Cerebellar nuclear complex (tissue), 1 donor: ENCODE results near the gene DCTN4.
"Not testable (repeated sequence)": the region's sequence is repeated elsewhere in the genome, so short reads cannot be mapped to it uniquely, and the experiment has no call there.

ENCODE experiments used
- DNase-seq, 2 experiments: peaks; one replicate each; lab custom pipeline; 2025; lab: John Stamatoyannopoulos, UW

DCTN4 gene

GRCh38 chr5:150778517-150779396 is 19.9 kb upstream of the DCTN4 start, which contains the start of gene SMIM3:
SMIM3 (plus strand) TSS chr5:150778757; CDS start chr5:150795441, 16,684 bp downstream.
- no peak for DNase-seq

- no peak for DNase-seq
Measured at GRCh38 chr5:150778088-150778516, 19.3 kb upstream of the DCTN4 start.

GRCh38 chr5:150777685-150778084 is 18.9 kb upstream of the DCTN4 start:
- no peak for DNase-seq

- no peak for DNase-seq
Measured at GRCh38 chr5:150774145-150774544, 15.3 kb upstream of the DCTN4 start.

GRCh38 chr5:150771034-150771795 is 12.4 kb upstream of the DCTN4 start:
- DNase-seq, result no peak

- DNase-seq, result no peak
Measured at GRCh38 chr5:150766251-150766650, 7.4 kb upstream of the DCTN4 start.

GRCh38 chr5:150765799-150766169 is 7.0 kb upstream of the DCTN4 start:
- no peak for DNase-seq

GRCh38 chr5:150765011-150765798 is 6.4 kb upstream of the DCTN4 start:
- no peak for DNase-seq

- DNase-seq, result no peak
Measured at GRCh38 chr5:150764530-150764929, 5.7 kb upstream of the DCTN4 start.

- DNase-seq, result no peak
Measured at GRCh38 chr5:150763023-150763769, 4.4 kb upstream of the DCTN4 start.

- DNase-seq, result no peak
Measured at GRCh38 chr5:150762211-150762610, 3.4 kb upstream of the DCTN4 start.

- no peak for DNase-seq
Measured at GRCh38 chr5:150759334-150759583, 442 bp upstream of the DCTN4 start.

GRCh38 chr5:150758203-150758530 is 650 bp downstream of the DCTN4 start:
- DNase-seq, result no peak

- DNase-seq, result no peak
Measured at GRCh38 chr5:150757087-150757649, 1.6 kb downstream of the DCTN4 start.

GRCh38 chr5:150753863-150754262 is 5.0 kb downstream of the DCTN4 start:
- no peak for DNase-seq

- DNase-seq, result no peak
Measured at GRCh38 chr5:150753463-150753862, 5.4 kb downstream of the DCTN4 start.

- DNase-seq, result no peak
Measured at GRCh38 chr5:150751096-150751891, 7.5 kb downstream of the DCTN4 start.

- no peak for DNase-seq
Measured at GRCh38 chr5:150750469-150750868, 8.3 kb downstream of the DCTN4 start.

GRCh38 chr5:150743142-150743488 is 15.7 kb downstream of the DCTN4 start:
- not testable (repeated sequence) for DNase-seq

- DNase-seq, result not testable (repeated sequence)
Measured at GRCh38 chr5:150742455-150743141, 16.2 kb downstream of the DCTN4 start.
